ENCODE data around the gene LPP.

Gene LPP

DNA sequence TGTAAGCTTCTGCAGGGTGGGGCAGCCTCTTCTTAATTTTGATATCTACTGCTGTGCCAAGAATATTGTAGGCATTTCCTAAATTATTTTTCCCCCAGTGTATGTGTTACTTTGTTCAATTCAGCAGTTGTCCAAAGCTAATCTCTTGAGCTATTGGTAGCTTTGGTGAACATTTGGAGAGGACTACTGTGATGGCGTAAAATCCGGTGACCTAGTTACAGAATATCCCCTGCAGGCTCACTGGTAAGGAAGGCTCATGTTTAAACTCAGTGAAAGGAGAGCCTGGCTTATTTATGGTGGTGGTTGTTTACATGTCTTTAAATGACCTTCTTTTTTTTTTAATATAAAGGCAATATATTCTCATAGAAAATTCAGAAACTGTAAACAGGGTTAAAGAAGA, 105.6 kb downstream of the LPP start:
- TF ChIP-seq JUND (IDR thresholded peaks at IDR 0.05; ENCODE audit: low read depth) = no peak
- in situ Hi-C loops (cut with HindIII; ENCODE audit: low pct_unique_long_range_greater_than_20kb, low sequenced_read_pairs) = no loop called here
- DNase-seq (ENCODE audit: low read depth in 1 of 2, low spot score in 1 of 2) = no peak

DNA sequence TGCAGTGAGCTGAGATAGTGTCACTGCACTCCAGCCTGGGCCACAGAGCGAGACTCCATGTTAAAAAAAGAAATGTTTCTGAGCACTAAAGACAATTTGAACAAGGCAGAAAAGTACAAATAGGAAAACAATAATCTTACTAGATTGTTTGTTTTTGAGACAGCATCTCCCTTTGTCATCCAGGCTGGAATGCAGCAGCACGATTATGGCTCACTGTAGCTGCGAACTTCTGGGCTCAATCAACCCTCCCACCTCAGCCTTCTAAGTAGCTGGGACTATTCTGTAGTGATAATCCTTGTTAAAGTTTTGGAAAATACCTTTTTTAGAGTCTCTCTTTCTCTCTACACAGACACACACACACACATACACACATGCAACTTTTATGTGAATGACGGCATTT, 107.1 kb downstream of the LPP start:
- no peak for DNase-seq (ENCODE audit: low read depth in 1 of 2, low spot score in 1 of 2)
- TF ChIP-seq JUND (IDR thresholded peaks at IDR 0.05; ENCODE audit: low read depth) = no peak
- in situ Hi-C loops (cut with HindIII; ENCODE audit: low pct_unique_long_range_greater_than_20kb, low sequenced_read_pairs) = no loop called here

DNA sequence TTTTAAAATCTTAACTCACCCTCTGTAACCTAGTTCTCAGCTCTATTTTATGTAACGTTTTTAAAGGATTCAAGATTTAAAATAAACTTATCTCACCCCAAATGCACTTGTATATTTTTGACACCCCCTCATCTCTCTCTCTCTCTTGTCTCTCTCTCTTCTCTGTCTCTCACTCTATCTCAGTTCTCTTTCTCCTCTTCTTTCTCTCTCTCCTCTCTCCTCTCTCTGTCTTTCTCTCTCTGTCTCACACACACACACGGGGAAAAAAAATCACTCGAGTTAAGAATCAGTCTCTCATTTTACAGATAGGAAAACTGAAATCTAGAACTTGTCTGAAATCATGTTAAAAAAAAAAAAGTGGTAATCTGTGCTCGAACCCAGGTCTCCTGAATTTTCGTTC, 108.5 kb downstream of the LPP start:
- no peak for TF ChIP-seq JUND (IDR thresholded peaks at IDR 0.05; ENCODE audit: low read depth)
- DNase-seq (ENCODE audit: low read depth in 1 of 2, low spot score in 1 of 2) = no peak
- in situ Hi-C loops (cut with HindIII; ENCODE audit: low pct_unique_long_range_greater_than_20kb, low sequenced_read_pairs) = no loop called here

DNA sequence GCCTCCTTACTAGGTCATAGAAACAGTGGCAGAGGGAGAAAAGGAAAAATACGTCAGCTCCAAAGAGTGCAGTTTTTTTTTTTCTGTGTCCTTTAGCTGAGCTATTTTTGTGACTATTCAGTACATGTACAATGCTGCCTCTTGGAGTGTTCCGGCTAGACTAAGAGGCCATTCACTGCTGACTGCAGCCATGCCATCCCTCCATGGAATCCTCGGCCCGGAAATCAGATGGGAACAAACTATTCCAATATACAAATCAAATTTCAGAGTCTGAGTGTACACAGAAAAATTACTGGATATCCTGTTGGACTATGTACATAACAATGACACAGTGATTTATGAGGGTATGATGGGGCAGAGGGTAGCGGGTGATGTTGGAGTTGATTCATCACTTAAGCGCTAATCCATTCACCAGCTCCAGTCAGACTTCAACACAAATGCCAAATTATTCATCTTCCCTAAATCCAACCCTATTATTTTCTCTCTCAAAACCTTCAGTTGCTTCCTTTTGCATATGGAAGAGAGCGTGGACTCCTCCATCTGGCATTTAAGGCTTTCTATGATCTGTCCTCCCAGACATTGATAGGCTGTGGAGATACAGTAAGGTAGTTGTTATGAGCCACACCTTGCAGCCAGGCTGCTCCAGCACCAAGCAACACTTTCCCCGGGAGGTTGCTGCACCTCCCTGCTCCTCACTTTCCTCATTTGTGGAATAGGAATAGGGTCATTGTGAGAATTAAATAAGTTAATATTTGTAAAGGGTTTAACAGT, 109.1 kb downstream of the LPP start:
- in situ Hi-C loops (cut with HindIII; ENCODE audit: low pct_unique_long_range_greater_than_20kb, low sequenced_read_pairs) = no loop called here
- no peak for DNase-seq (ENCODE audit: low read depth in 1 of 2, low spot score in 1 of 2)

DNA sequence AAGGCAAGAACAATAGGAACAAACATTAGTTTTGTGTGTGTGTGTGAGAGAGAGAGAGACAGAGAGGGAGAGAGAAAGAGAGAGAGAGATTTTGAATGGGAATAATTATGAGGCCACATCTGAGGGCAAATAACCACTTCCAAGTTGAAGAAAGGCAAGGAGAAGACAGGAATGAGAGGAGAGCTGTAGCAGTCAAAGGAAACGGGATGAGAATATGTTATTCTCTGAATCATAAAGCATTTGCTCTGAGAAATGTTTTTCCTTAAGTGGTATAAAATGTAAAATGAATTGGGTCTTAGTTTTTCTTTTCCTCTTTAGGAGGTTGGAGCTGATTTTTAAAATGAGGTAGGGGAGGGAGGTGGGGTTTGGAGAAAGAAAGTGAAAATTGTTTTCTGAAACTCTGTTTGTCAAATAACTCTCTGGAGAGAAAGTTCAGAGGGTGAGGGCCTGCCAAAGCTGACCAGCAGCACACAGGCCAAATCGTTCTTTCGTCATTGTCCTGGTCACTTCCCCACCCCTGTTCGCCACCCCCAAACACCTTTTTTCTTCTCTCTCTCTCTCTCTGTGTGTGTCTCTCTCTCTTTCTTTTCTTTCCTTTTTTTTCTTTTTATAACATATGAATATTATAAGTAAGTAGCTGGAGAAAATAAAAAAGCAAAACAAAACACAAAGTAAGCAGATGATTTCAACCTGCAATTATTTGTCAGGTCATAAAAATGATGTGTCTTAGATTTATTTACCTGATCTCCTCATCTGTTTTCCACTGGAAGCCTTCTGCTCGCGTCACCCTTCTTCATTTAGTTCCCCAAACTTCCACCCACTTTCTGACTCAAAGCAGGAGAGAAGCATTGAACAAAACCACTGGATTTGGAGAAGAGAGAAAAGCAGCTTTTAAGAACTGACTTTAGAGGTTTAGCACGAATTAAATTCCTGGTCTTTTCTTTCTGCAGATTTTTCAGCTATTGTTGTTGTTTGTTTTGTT, 110.6 kb downstream of the LPP start:
- in situ Hi-C loops (cut with HindIII; ENCODE audit: low pct_unique_long_range_greater_than_20kb, low sequenced_read_pairs) = no loop called here
- no peak for DNase-seq (ENCODE audit: low read depth in 1 of 2, low spot score in 1 of 2)
- no peak for TF ChIP-seq JUND (IDR thresholded peaks at IDR 0.05; ENCODE audit: low read depth)

More for the DNA sequence above, 109.1 kb downstream of the LPP start:
- no peak for TF ChIP-seq JUND (IDR thresholded peaks at IDR 0.05; ENCODE audit: low read depth)

DNA sequence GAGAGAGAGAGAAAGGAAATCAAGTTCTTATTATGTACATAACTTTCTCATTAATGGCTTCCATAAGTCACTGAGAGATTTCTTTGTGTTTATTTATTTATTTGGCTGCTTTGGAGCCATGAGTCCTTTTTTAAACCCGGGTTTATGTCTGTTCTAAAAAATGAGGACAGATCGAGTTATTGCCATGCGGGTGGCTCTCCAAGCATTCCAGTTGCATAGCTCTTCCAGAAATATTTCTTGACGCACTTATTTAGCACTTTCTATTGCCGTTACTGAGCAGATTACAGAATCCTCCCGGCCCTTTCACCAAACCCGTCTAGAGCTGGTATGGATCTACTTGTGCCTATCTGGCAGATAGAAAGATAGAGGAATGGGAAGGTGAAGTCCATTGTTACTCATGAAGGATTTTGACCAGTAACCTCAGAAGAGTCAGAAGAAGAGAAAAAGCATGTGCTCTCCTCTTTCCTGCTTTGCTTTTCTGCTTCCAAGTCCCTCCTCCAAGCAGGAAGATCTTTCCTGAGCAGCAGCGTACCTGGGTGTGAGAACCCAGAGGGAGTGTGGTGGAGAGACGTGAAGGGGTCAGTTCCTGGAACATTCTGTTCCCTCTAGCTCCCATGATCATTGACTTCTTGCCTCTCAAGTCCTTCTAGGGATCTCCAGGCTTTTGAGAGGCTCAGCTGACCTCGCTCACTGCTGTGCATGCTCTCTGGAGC, 112.8 kb downstream of the LPP start:
- TF ChIP-seq JUND (IDR thresholded peaks at IDR 0.05; ENCODE audit: low read depth) = no peak
- no peak for DNase-seq (ENCODE audit: low read depth in 1 of 2, low spot score in 1 of 2)
- in situ Hi-C loops (cut with HindIII; ENCODE audit: low pct_unique_long_range_greater_than_20kb, low sequenced_read_pairs) = no loop called here

DNA sequence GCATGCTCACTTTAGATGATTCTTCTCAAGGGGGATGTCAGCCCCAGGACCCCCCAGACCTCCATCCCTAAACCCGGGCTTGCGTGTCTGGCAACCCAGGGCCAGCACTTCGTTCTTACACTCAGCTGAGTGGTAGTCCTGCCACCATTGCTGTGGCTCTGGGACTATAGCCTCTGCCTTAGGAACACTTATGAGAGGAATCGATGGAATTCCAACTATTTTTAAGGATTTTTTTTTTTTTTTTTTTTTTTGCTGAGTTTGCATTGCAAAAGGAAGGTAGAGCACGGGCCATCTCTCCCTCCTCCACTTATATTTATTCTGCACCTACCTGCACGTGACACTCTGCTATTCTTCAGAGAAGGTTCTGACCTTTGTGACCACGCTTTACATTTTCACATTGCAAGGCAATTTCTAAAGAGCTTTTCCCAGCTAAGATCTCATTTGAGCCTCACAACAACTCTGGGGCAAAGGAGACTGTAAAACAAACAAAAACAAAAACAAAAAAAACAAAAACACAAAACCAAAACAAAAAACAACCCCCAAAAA, 113.9 kb downstream of the LPP start:
- DNase-seq (ENCODE audit: low read depth in 1 of 2, low spot score in 1 of 2) = no peak
- in situ Hi-C loops (cut with HindIII; ENCODE audit: low pct_unique_long_range_greater_than_20kb, low sequenced_read_pairs) = no loop called here
- TF ChIP-seq JUND (IDR thresholded peaks at IDR 0.05; ENCODE audit: low read depth) = no peak

DNA sequence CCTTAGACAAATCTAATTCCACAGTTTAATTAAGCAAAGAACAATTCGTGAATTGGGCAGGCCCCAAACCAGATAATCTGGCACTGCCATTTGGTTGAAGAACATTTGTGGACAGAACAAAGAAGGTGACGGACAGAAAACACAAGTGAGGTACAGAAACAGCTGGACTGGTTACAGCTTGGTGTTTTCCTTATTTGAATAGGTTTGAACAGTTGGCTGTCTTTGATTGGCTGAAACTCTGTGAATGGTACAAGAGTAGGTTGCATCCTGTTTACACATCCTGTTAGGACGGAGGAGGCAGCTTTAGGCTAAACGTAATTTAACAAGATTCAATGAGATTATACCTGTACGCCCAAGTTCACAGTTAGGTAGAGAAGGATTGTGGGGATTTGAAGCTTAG, 114.4 kb downstream of the LPP start:
- no peak for TF ChIP-seq JUND (IDR thresholded peaks at IDR 0.05; ENCODE audit: low read depth)
- peak in 1 of 2 experiments; percentile 98 for DNase-seq (ENCODE audit: low read depth in 1 of 2, low spot score in 1 of 2)
- in situ Hi-C loops (cut with HindIII; ENCODE audit: low pct_unique_long_range_greater_than_20kb, low sequenced_read_pairs) = no loop called here

DNA sequence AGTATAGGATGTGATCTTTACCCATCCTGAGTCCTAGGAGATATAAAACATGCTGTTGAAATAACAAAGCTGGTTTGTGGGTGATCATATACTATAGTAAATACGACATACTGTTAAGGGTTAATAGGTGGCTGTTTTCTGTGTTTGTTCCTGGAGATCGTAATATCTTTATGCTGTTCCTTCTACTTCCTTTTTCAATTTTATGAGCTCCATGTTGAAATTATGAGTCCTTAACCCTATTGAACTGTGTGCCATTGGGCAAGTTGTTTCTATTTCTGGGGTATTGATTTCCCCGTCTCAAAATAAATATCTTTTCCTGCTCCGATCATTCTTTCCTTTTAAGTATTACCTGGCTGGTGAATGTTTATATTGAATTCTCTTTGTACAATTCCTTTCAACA, 115.1 kb downstream of the LPP start:
- no peak for DNase-seq (ENCODE audit: low read depth in 1 of 2, low spot score in 1 of 2)
- no peak for TF ChIP-seq JUND (IDR thresholded peaks at IDR 0.05; ENCODE audit: low read depth)
- in situ Hi-C loops (cut with HindIII; ENCODE audit: low pct_unique_long_range_greater_than_20kb, low sequenced_read_pairs) = no loop called here

DNA sequence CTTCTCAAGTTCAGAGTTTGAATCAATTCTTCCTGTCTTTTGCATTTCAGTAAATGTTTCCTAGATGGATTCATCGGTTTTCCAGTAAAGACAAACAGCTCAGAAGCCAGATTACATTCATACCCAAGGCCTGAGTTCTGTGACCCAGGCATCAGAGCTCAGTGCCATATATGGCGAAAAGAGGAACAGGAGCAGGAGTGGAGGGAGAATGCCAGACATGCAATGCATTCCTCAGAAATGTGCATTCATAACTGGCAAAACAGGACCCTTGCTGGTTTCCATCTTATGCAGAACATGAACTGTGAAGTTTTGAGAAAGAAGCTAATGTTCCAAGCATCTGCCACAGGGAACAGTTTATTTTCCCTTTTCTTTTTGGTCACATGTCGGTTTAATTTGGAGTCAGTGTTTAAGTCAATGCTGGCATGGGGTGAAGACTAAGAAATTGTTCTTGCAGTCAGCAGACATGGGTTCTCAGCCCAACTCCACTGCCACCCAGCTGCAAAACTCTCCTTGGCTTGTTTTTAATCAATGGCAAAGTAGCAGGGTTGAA, 116.5 kb downstream of the LPP start:
- in situ Hi-C loops (cut with HindIII; ENCODE audit: low pct_unique_long_range_greater_than_20kb, low sequenced_read_pairs) = no loop called here
- DNase-seq (ENCODE audit: low read depth in 1 of 2, low spot score in 1 of 2) = peak in 1 of 2 experiments; percentile 75
- TF ChIP-seq JUND (IDR thresholded peaks at IDR 0.05; ENCODE audit: low read depth) = no peak

DNA sequence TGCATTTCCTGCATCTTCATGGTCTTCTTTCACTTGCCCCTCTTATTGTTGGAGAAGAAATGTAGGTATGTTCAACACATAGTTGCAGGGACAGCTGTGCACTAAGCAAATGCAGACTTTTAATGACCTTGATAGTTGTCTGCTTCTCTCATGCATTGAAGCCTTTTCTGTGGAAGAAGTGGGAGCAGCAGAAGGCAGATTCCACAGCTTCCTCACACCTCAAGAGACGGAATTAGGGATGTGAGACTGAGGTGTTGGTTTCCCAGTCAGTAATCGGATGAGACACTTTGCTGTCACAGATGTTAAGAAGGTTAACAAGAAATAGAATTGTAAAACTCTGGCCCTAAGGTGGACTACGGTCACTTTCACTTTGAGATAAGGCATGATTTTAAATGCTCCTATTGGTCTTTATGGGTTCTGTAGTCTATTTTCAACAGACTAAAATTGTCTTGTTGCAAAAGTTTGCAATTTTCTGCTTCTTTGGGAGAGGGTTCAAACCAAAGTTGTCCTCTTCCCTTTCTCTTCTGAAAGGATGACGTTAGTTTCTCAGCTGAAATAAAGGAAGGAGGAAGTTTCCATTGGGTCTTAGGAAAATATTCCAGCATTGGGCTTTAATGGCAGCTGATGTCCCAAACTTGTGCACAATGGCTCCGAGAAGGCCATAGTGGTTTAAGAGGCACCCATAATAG, 117.4 kb downstream of the LPP start:
- no peak for DNase-seq (ENCODE audit: low read depth in 1 of 2, low spot score in 1 of 2)
- TF ChIP-seq JUND (IDR thresholded peaks at IDR 0.05; ENCODE audit: low read depth) = no peak
- in situ Hi-C loops (cut with HindIII; ENCODE audit: low pct_unique_long_range_greater_than_20kb, low sequenced_read_pairs) = no loop called here
